Smooth muscle cell (in vitro differentiated cells): Measurements from ENCODE around the gene ZBTB16. TPM values are rescaled to one million over a fixed set of nuclear protein-coding genes. Genes with fewer than 3 reads are reported as not detected.

ENCODE experiments used
- DNase-seq: peaks from one replicate; lab custom pipeline; 2025; ENCODE audit not compliant: unreplicated experiment; lab: John Stamatoyannopoulos, UW
- H2AFZ ChIP-seq: fragments of 200-600 bp; sonication (generic); 2 replicates; pipeline ENCODE4 v1.6.0; 2016; ENCODE audit warnings: antibody characterized with exemption, low read depth, mild to moderate bottlenecking
- H3F3A ChIP-seq: fragments of 200-600 bp; sonication (generic); 2 replicates; pipeline ENCODE4 v1.6.0; 2017; ENCODE audit warnings: antibody characterized with exemption, low read depth
- H3K27ac ChIP-seq: fragments of 200-600 bp; sonication (generic); 2 replicates; pipeline ENCODE4 v1.5.1; 2016; ENCODE audit warnings: low read depth, mild to moderate bottlenecking
- H3K27me3 ChIP-seq: fragments of 200-600 bp; sonication (generic); 2 replicates; pipeline ENCODE4 v1.6.1; 2016; ENCODE audit warnings: low read depth, mild to moderate bottlenecking
- H3K36me3 ChIP-seq: fragments of 200-600 bp; sonication (generic); 2 replicates; pipeline ENCODE4 v1.5.1; 2016; ENCODE audit warnings: low read depth
- H3K4me1 ChIP-seq: fragments of 200-600 bp; sonication (generic); 2 replicates; pipeline ENCODE4 v1.5.1; 2016; ENCODE audit warnings: low read depth
- H3K4me2 ChIP-seq: fragments of 200-600 bp; sonication (generic); 2 replicates; pipeline ENCODE4 v1.6.0; 2016; ENCODE audit warnings: mild to moderate bottlenecking
- H3K4me3 ChIP-seq: fragments of 200-600 bp; sonication (generic); 2 replicates; pipeline ENCODE4 v1.5.1; 2016; ENCODE audit warnings: mild to moderate bottlenecking
- H3K79me2 ChIP-seq: fragments of 200-600 bp; sonication (generic); 2 replicates; pipeline ENCODE4 v1.6.0; 2016; ENCODE audit warnings: low read depth, mild to moderate bottlenecking
- H3K9ac ChIP-seq: fragments of 200-600 bp; sonication (generic); 2 replicates; pipeline ENCODE4 v1.6.0; 2016; ENCODE audit warnings: low read depth
- H3K9me3 ChIP-seq: fragments of 200-600 bp; sonication (generic); replicated peaks from 2 replicates; pipeline ENCODE4 v1.5.1; 2016; ENCODE audit warnings: low read depth
- H4K20me1 ChIP-seq: fragments of 200-600 bp; sonication (generic); 2 replicates; pipeline ENCODE4 v1.6.0; 2016; ENCODE audit warnings: low read depth
- CTCF ChIP-seq: fragments of 200-600 bp; sonication (generic); IDR thresholded peaks from 2 replicates; pipeline ENCODE4 v1.5.1; 2017; ENCODE audit warnings: borderline replicate concordance, mild to moderate bottlenecking, antibody characterized with exemption; ENCODE audit not compliant: insufficient read depth, poor library complexity, severe bottlenecking
- WGBS: methylation state at CpG from one replicate; pipeline ENCODE4 v1.1.7; 2016; ENCODE audit warnings: low lambda C conversion rate; 5-methylcytosine and 5-hydroxymethylcytosine counted together
- polyA plus RNA-seq: library from polyadenylated mRNA; unstranded; fragments of >200 nt; fragmentation: Nextera tagmentation; extraction: Ambion mirVana; gene quantifications from 2 replicates; pipeline ENCODE4 v1.2.1, GENCODE V29; 2016
- total RNA-seq: library from RNA; depleted of rRNA; stranded (reverse); fragments of >200 nt; gene quantifications from 2 replicates; pipeline ENCODE4 v1.2.3, GENCODE V29; 2014

The ZBTB16 gene
- total and polyA plus RNA-seq, 2 experiments from 2014 or later = not detected

- Histone ChIP-seq H3K4me2 (no peak overlapping the region), H3K9ac (no peak overlapping the region), H3K27me3 (peaks cover 41% of the 10 kb centered on the region), H3K36me3 (no peaks in the 10 kb centered on the region), H2AFZ (no peak overlapping the region), H3K27ac (no peak overlapping the region), H3K9me3 (no peaks in the 10 kb centered on the region), H4K20me1 (no peaks in the 10 kb centered on the region), H3K79me2 (no peaks in the 10 kb centered on the region), H3F3A (no peaks in the 10 kb centered on the region), H3K4me3 (no peak overlapping the region), H3K4me1 (peaks cover 4% of the 10 kb centered on the region)
- TF ChIP-seq CTCF = no peak
- no peak for DNase-seq
- 95% methylated on average over 11 of the region's 11 CpGs for WGBS
Observed at GRCh38 chr11:114123692-114124330, 64.3 kb downstream of the ZBTB16 start.

GRCh38 chr11:114124601-114125144 is 65.2 kb downstream of the ZBTB16 start:
- Histone ChIP-seq H3K36me3 (no peaks in the 10 kb centered on the region), H3K27me3 (peaks cover 39% of the 10 kb centered on the region), H2AFZ (no peak overlapping the region), H4K20me1 (no peaks in the 10 kb centered on the region), H3K27ac (no peak overlapping the region), H3K4me2 (no peak overlapping the region), H3K9ac (no peak overlapping the region), H3K9me3 (no peaks in the 10 kb centered on the region), H3F3A (no peaks in the 10 kb centered on the region), H3K4me1 (peaks cover 4% of the 10 kb centered on the region), H3K79me2 (no peaks in the 10 kb centered on the region), H3K4me3 (no peak overlapping the region)
- WGBS = 90% methylated on average over 5 of the region's 5 CpGs
- TF ChIP-seq CTCF = no peak
- DNase-seq = no peak

- no peaks in the 10 kb centered on the region for H4K20me1 ChIP-seq
- no peaks in the 10 kb centered on the region for H3K36me3 ChIP-seq
- H2AFZ ChIP-seq = no peak overlapping the region
- no peak for TF ChIP-seq CTCF
- peaks cover 30% of the 10 kb centered on the region for H3K27me3 ChIP-seq
- no peak overlapping the region for H3K4me3 ChIP-seq
- DNase-seq = no peak
- no peak overlapping the region for H3K27ac ChIP-seq
- no peaks in the 10 kb centered on the region for H3K79me2 ChIP-seq
- H3K4me2 ChIP-seq = no peak overlapping the region
- 96% methylated on average over 7 of the region's 7 CpGs for WGBS
- H3F3A ChIP-seq = no peaks in the 10 kb centered on the region
- no peak overlapping the region for H3K9ac ChIP-seq
- H3K4me1 ChIP-seq = peaks cover 10% of the 10 kb centered on the region
- H3K9me3 ChIP-seq = no peaks in the 10 kb centered on the region
Observed at GRCh38 chr11:114125531-114125930, 66.0 kb downstream of the ZBTB16 start.

- peaks cover 26% of the 10 kb centered on the region for H3K27me3 ChIP-seq
- H2AFZ ChIP-seq = no peak overlapping the region
- no peak overlapping the region for H3K4me3 ChIP-seq
- H3K4me2 ChIP-seq = no peak overlapping the region
- no peaks in the 10 kb centered on the region for H3F3A ChIP-seq
- no peaks in the 10 kb centered on the region for H3K9me3 ChIP-seq
- DNase-seq = no peak
- no peak overlapping the region for H3K27ac ChIP-seq
- 89% methylated on average over 2 of the region's 2 CpGs for WGBS
- no peaks in the 10 kb centered on the region for H3K79me2 ChIP-seq
- no peaks in the 10 kb centered on the region for H4K20me1 ChIP-seq
- H3K4me1 ChIP-seq = peaks cover 10% of the 10 kb centered on the region
- H3K9ac ChIP-seq = no peak overlapping the region
- TF ChIP-seq CTCF = no peak
- no peaks in the 10 kb centered on the region for H3K36me3 ChIP-seq
Observed at GRCh38 chr11:114125959-114126358, 66.4 kb downstream of the ZBTB16 start.
